OCI-LY1 (cell line): Measurements from ENCODE around the gene IDI1.

Experiments used
- H2AFZ ChIP-seq: fragments of 200-600 bp; sonication (generic), shearing (Covaris generic); 2 replicates; pipeline ENCODE4 v1.6.0; 2014; ENCODE audit warnings: antibody characterized with exemption, mild to moderate bottlenecking, low read length
- H3F3A ChIP-seq: fragments of 200-600 bp; sonication (generic), shearing (Covaris generic); 2 replicates; pipeline ENCODE4 v1.6.0; 2014; ENCODE audit warnings: mild to moderate bottlenecking, antibody characterized with exemption, low read length, moderate library complexity; ENCODE audit not compliant: insufficient read depth
- H3K27ac ChIP-seq: fragments of 200-600 bp; sonication (generic); 2 replicates; pipeline ENCODE4 v1.5.1; 2014; ENCODE audit warnings: low read length, mixed run types, mild to moderate bottlenecking, low read depth; ENCODE audit not compliant: poor library complexity, severe bottlenecking
- H3K27me3 ChIP-seq: fragments of 200-600 bp; sonication (generic); 2 replicates; pipeline ENCODE4 v1.6.0; 2014; ENCODE audit warnings: antibody characterized with exemption, mild to moderate bottlenecking, low read length, moderate library complexity; ENCODE audit not compliant: insufficient read depth
- H3K36me3 ChIP-seq: fragments of 200-600 bp; sonication (generic); 2 replicates; pipeline ENCODE4 v1.6.1; 2014; ENCODE audit warnings: mild to moderate bottlenecking, antibody characterized with exemption, low read length, moderate library complexity, mixed read lengths; ENCODE audit not compliant: insufficient read depth
- H3K4me1 ChIP-seq: fragments of 200-600 bp; sonication (generic); 2 replicates; pipeline ENCODE4 v1.5.1; 2014; ENCODE audit warnings: mild to moderate bottlenecking, low read length, moderate library complexity; ENCODE audit not compliant: insufficient read depth, severe bottlenecking
- H3K4me2 ChIP-seq: fragments of 200-600 bp; sonication (generic), shearing (Covaris generic); 2 replicates; pipeline ENCODE4 v1.6.1; 2014; ENCODE audit warnings: low read length
- H3K4me3 ChIP-seq: fragments of 200-600 bp; sonication (generic); 2 replicates; pipeline ENCODE4 v1.5.1; 2014; ENCODE audit warnings: low read length, low read depth, mild to moderate bottlenecking, mixed read lengths; ENCODE audit not compliant: poor library complexity, severe bottlenecking
- H3K79me2 ChIP-seq: fragments of 200-600 bp; shearing (Covaris generic); 2 replicates; pipeline ENCODE4 v1.6.1; 2016; ENCODE audit warnings: mixed run types, low read length, mixed read lengths; ENCODE audit not compliant: insufficient read depth
- H3K9ac ChIP-seq: fragments of 200-600 bp; sonication (generic), shearing (Covaris generic); 2 replicates; pipeline ENCODE4 v1.6.1; 2014; ENCODE audit warnings: mild to moderate bottlenecking, low read length, mixed read lengths
- H3K9me2 ChIP-seq: fragments of 200-600 bp; sonication (generic), shearing (Covaris generic); 2 replicates; pipeline ENCODE4 v1.6.1; 2014; ENCODE audit warnings: low read depth, mild to moderate bottlenecking, low read length, mixed read lengths
- H3K9me3 ChIP-seq: fragments of 200-600 bp; shearing (Covaris generic); 2 replicates; pipeline ENCODE4 v1.6.1; 2014; ENCODE audit warnings: low read length, mixed read lengths
- H4K20me1 ChIP-seq: fragments of 200-600 bp; sonication (generic), shearing (Covaris generic); 2 replicates; pipeline ENCODE4 v1.6.0; 2016; ENCODE audit warnings: mild to moderate bottlenecking, low read length; ENCODE audit not compliant: insufficient read depth
- CTCF ChIP-seq: fragments of 200-600 bp; sonication (generic), shearing (Covaris generic); IDR thresholded peaks from 2 replicates; pipeline ENCODE4 v1.5.1; 2017; ENCODE audit warnings: mild to moderate bottlenecking, antibody characterized with exemption, low read length, moderate library complexity, mixed read lengths
- EZH2 ChIP-seq: fragments of 200-600 bp; sonication (generic), shearing (Covaris generic); IDR thresholded peaks from 2 replicates; pipeline ENCODE4 v1.8.0; 2017; ENCODE audit warnings: borderline replicate concordance, mixed run types, mild to moderate bottlenecking, antibody characterized with exemption, low read length, moderate library complexity, mixed read lengths

The IDI1 gene

GRCh38 chr10:1026578-1026977 is 22.3 kb downstream of the IDI1 start:
- Histone ChIP-seq H3K4me1 (no peaks in the 10 kb centered on the region), H3K9ac (no peak overlapping the region), H4K20me1 (no peaks in the 10 kb centered on the region), H3K4me2 (no peak overlapping the region), H3K27ac (no peak overlapping the region), H3K79me2 (no peaks in the 10 kb centered on the region), H3K27me3 (no peaks in the 10 kb centered on the region), H3K4me3 (no peak overlapping the region), H3F3A (no peaks in the 10 kb centered on the region), H3K9me3 (no peaks in the 10 kb centered on the region), H3K36me3 (peaks cover 3% of the 10 kb centered on the region; the same call in 1 of the 2 replicates), H2AFZ (no peak overlapping the region), H3K9me2 (no peaks in the 10 kb centered on the region)
- no peak for TF ChIP-seq CTCF

- no peaks in the 10 kb centered on the region for H3F3A ChIP-seq
These were observed 23.2 kb downstream of the IDI1 start, which contains the start of gene IDI2 for GRCh38 chr10:1025683-1026082. IDI2 (minus strand) TSS chr10:1025859; CDS start chr10:1024723, 1,136 bp downstream.

GRCh38 chr10:1024103-1024502 is 24.8 kb downstream of the IDI1 start:
- Histone ChIP-seq H3F3A (no peaks in the 10 kb centered on the region), H3K36me3 (peaks cover 18% of the 10 kb centered on the region), H2AFZ (no peak overlapping the region), H3K4me3 (no peak overlapping the region), H3K27ac (no peak overlapping the region), H4K20me1 (no peaks in the 10 kb centered on the region), H3K79me2 (no peaks in the 10 kb centered on the region), H3K9me2 (no peaks in the 10 kb centered on the region), H3K4me2 (no peak overlapping the region), H3K27me3 (no peaks in the 10 kb centered on the region), H3K4me1 (no peaks in the 10 kb centered on the region), H3K9ac (no peak overlapping the region), H3K9me3 (no peaks in the 10 kb centered on the region)
- TF ChIP-seq EZH2 (no peak), CTCF (no peak)

More at GRCh38 chr10:1025683-1026082, 23.2 kb downstream of the IDI1 start, which contains the start of gene IDI2:
- no peak within 1 kb of the TSS for H2AFZ ChIP-seq
- H3K4me1 ChIP-seq, result no peaks in the 10 kb centered on the region
- no peak within 1 kb of the TSS for H3K9ac ChIP-seq
- no peak within 1 kb of the TSS for H3K27ac ChIP-seq
- H3K36me3 ChIP-seq, result peaks cover 5% of the 10 kb centered on the region; the same call in 1 of the 2 replicates
- no peak within 1 kb of the TSS for H3K4me3 ChIP-seq
- no peaks in the 10 kb centered on the region for H3K9me2 ChIP-seq
- no peak for TF ChIP-seq CTCF
- TF ChIP-seq EZH2, result no peak
- no peaks in the 10 kb centered on the region for H4K20me1 ChIP-seq
- H3K27me3 ChIP-seq, result no peaks in the 10 kb centered on the region
- no peaks in the 10 kb centered on the region for H3K9me3 ChIP-seq
- no peak within 1 kb of the TSS for H3K4me2 ChIP-seq
- no peaks in the 10 kb centered on the region for H3K79me2 ChIP-seq
